ENCODE data around the gene ANXA2R.

DNA sequence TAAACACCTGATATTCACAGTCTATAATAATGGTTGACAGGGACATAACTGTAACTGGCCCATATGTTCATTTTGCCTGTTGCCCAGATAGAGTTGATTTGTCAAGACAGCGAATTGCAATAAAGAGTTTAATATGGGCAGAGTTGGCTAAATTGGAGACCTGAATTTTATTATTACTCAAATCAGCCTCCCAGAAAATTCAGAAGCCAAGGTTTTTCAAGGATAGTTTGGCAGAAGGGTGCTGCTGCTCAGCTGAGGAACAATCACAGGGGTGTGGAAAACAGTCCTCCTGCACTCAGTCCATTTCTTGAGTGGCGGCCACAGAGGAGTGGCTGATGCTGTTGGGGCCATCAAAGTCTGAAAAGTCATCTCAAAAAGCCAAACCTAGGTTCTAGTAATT is 19.0 kb downstream of the ANXA2R start:
- TF ChIP-seq JUN (CRISPR knock-in tag; IDR thresholded peaks at IDR 0.05) (no peak), SP1 (CRISPR knock-in tag; conservative IDR thresholded peaks at IDR 0.05) (no peak), CBFB (CRISPR knock-in tag; IDR thresholded peaks at IDR 0.05; ENCODE audit: low read depth) (no peak), ELF4 (CRISPR knock-in tag; IDR thresholded peaks at IDR 0.05; ENCODE audit: low read depth) (no peak), TCF7 (CRISPR knock-in tag; IDR thresholded peaks at IDR 0.05; ENCODE audit: low read depth) (no peak)
- TF ChIP-seq, protein P1, sequence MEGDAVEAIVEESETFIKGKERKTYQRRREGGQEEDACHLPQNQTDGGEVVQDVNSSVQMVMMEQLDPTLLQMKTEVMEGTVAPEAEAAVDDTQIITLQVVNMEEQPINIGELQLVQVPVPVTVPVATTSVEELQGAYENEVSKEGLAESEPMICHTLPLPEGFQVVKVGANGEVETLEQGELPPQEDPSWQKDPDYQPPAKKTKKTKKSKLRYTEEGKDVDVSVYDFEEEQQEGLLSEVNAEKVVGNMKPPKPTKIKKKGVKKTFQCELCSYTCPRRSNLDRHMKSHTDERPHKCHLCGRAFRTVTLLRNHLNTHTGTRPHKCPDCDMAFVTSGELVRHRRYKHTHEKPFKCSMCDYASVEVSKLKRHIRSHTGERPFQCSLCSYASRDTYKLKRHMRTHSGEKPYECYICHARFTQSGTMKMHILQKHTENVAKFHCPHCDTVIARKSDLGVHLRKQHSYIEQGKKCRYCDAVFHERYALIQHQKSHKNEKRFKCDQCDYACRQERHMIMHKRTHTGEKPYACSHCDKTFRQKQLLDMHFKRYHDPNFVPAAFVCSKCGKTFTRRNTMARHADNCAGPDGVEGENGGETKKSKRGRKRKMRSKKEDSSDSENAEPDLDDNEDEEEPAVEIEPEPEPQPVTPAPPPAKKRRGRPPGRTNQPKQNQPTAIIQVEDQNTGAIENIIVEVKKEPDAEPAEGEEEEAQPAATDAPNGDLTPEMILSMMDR (IDR thresholded peaks at IDR 0.05) = no peak
- TF ChIP-seq, protein P2, sequence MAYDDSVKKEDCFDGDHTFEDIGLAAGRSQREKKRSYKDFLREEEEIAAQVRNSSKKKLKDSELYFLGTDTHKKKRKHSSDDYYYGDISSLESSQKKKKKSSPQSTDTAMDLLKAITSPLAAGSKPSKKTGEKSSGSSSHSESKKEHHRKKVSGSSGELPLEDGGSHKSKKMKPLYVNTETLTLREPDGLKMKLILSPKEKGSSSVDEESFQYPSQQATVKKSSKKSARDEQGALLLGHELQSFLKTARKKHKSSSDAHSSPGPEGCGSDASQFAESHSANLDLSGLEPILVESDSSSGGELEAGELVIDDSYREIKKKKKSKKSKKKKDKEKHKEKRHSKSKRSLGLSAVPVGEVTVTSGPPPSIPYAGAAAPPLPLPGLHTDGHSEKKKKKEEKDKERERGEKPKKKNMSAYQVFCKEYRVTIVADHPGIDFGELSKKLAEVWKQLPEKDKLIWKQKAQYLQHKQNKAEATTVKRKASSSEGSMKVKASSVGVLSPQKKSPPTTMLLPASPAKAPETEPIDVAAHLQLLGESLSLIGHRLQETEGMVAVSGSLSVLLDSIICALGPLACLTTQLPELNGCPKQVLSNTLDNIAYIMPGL (CRISPR knock-in tag; IDR thresholded peaks at IDR 0.05) = no peak
